Ovary (tissue), 9 donors: Measurements from ENCODE around the gene STIP1. TPM values are rescaled to one million over a fixed set of nuclear protein-coding genes. Genes with fewer than 3 reads are reported as not detected.
A peak's percentile ranks its signal among the peaks of the same experiment; 100 is the strongest.

Experiments used
- DNase-seq, 5 donors: peaks; one replicate each; pipeline ENCODE4 v3.0.0-alpha.2; 2019 to 2020
- H3K27ac ChIP-seq, 2 donors: fragments of 200-600 bp; one replicate each; pipeline versions ENCODE4 v1.5.1 to v1.8.0; 2019 to 2022
- H3K27me3 ChIP-seq: fragments of 200-600 bp; one replicate; pipeline ENCODE4 v1.8.0; 2022
- H3K36me3 ChIP-seq: fragments of 200-600 bp; sonication (generic); one replicate; pipeline ENCODE4 v1.5.1; 2019
- H3K4me1 ChIP-seq: one replicate; pipeline ENCODE4 v1.8.1; 2013; ENCODE audit warnings: mild to moderate bottlenecking, moderate library complexity; ENCODE audit not compliant: insufficient read depth
- H3K4me3 ChIP-seq: fragments of 200-600 bp; sonication (generic); one replicate; pipeline ENCODE4 v1.5.1; 2017
- H3K9me3 ChIP-seq, 2 donors: fragments of 200-600 bp in 1 of 2; sonication (generic) in 1 of 2; one replicate each; pipeline versions ENCODE4 v1.5.1 to v1.8.1; 2013 to 2019; ENCODE audit warnings: mild to moderate bottlenecking in 1 of 2, moderate library complexity in 1 of 2
- EP300 ChIP-seq: sonication (generic); formaldehyde crosslinking; IDR thresholded peaks from one replicate; pipeline ENCODE4 v1.6.1; 2017; ENCODE audit warnings: antibody characterized with exemption
- POLR2A ChIP-seq: fragments of 450-650 bp; IDR thresholded peaks from one replicate; pipeline ENCODE4 v1.6.1; 2017; ENCODE audit warnings: antibody characterized with exemption, mild to moderate bottlenecking, moderate library complexity
- WGBS, 3 donors: extraction: QIAGEN DNeasy Blood & Tissue Kit in 1 of 3; methylation state at CpG; one replicate each; pipeline versions ENCODE4 v1.1.5 to v1.1.7; 2013 to 2017; 5-methylcytosine and 5-hydroxymethylcytosine counted together
- intact Hi-C, 4 donors: fragments of 100-400 bp; cut with DNase I; formaldehyde crosslinking; loops; one replicate each; pipeline versions ENCODE4 v1.11.0 to v1.15.1; 2022 to 2023
- polyA plus RNA-seq, 2 donors: library from polyadenylated mRNA; stranded (reverse); fragments of 200-250 nt in 1 of 2; fragments of 350-450 nt in 1 of 2; fragmentation: Illumina TruSeq in 1 of 2; extraction: RNeasy Lipid Tissue Mini Kit (QIAGEN cat#74804) in 1 of 2; gene quantifications; one replicate each; pipeline ENCODE4 v1.2.3, GENCODE V29; 2013 to 2014
- total RNA-seq, 7 donors: library from RNA; depleted of rRNA in 2 of 7; stranded (reverse); fragments of >200 nt in 2 of 7; fragmentation: NEBNext Ultra II Directional in 3 of 7; extraction: Animal tissue kit (Norgen Biotek cat#: 25700) in 3 of 7; gene quantifications; one replicate each; pipeline versions ENCODE4 v1.1.0 to v1.2.4, GENCODE V29; 2016 to 2023
- TF ChIP-seq, protein P1 (sequence below), 3 donors: fragments of 450-650 bp in 2 of 3; fragments of 200-600 bp in 1 of 3; IDR thresholded peaks; one replicate each; pipeline versions ENCODE4 v1.5.1 to v1.8.0; 2016 to 2022; ENCODE audit warnings: antibody characterized with exemption in 3 of 3, mild to moderate bottlenecking in 1 of 3
- donor health status: DM: no; HTN: no; CAD: no; lungs with moderate emphysema.
- donor health status: DM: no; HTN: no; CAD: no.
- donor health status: Bipolar disorder and iron deficiency.
- donor health status: DM: yes; HTN: yes; CAD: no.
- donor health status: DM: no; HTN: no; CAD: no.
- donor health status: DM: yes; HTN: yes; CAD: no.

STIP1 gene
- total and polyA plus RNA-seq, 9 donors = 48.4 to 238 (median 111) TPM

DNA sequence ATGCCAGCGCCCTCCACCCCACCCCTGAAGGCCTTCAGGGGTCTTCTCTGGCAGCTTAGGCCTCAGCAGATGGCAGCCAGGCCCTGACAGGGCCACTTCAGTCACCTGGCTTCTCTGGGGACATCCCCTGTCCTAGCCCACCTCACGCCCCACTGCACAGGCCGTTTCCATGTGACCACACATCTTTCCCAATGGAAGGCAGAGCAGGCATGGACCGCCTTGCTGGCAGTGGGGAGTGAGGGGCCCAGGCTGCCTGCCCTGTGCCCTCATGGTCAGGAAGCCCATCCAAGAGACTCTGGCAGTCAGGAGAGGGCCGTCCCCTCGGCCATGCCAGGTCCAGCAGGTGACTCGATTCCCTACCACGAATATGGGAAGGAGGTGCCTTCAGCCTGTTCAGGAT is 45.9 kb upstream of the STIP1 start:
- H3K27me3 ChIP-seq = no peaks in the 10 kb centered on the region
- H3K36me3 ChIP-seq = no peaks in the 10 kb centered on the region
- no peaks in the 10 kb centered on the region for H3K9me3 ChIP-seq
- H3K4me1 ChIP-seq = peaks cover 6% of the 10 kb centered on the region
- WGBS, 3 donors = 91 to 94% (median 93%) methylated on average over 8 of the region's 8 CpGs
- no peak overlapping the region for H3K27ac ChIP-seq
- DNase-seq = no peak
- TF ChIP-seq EP300 (no peak), POLR2A (no peak)
- TF ChIP-seq, protein P1, sequence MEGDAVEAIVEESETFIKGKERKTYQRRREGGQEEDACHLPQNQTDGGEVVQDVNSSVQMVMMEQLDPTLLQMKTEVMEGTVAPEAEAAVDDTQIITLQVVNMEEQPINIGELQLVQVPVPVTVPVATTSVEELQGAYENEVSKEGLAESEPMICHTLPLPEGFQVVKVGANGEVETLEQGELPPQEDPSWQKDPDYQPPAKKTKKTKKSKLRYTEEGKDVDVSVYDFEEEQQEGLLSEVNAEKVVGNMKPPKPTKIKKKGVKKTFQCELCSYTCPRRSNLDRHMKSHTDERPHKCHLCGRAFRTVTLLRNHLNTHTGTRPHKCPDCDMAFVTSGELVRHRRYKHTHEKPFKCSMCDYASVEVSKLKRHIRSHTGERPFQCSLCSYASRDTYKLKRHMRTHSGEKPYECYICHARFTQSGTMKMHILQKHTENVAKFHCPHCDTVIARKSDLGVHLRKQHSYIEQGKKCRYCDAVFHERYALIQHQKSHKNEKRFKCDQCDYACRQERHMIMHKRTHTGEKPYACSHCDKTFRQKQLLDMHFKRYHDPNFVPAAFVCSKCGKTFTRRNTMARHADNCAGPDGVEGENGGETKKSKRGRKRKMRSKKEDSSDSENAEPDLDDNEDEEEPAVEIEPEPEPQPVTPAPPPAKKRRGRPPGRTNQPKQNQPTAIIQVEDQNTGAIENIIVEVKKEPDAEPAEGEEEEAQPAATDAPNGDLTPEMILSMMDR (IDR thresholded peaks at IDR 0.05) = no peak
- H3K4me3 ChIP-seq = no peak overlapping the region
- intact Hi-C loops = loop anchor here in 1 of 4 donors (10.0 kb wide), 1 partner anchor 305 kb away; the partner anchor contains the start of gene MARK2

DNA sequence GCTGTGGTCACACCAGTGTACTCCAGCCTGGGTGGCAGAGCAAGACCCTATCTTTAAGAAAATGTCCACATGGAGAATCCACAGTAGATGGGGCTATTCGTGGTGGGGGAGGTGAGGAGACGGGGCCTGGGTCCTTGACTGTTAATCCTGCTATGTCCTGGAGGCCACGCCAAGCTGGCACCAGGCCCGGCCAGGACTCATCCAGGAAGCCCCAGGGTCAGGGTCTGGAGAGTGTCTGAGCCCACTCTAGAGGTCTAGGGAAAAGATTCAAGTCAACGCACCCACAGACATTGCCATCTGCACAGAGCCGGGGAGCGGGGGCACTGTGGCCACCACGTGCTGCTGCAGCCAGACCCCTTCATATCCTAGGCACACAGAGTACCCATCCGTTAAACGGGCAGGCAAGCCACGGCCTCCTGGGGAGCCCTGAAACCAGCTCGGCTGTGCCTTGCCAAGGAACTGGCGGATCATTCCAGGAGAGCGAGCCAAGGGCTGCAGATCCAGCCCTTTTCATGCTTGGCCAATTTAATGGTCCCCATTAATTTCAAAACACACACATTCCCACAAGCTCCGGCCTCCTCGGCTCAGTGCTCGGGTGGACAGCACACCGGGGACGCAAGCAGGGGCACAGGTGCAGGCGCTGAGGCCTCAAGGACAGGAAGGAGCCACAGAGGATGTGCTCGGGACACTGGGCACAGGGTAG is 44.7 kb upstream of the STIP1 start:
- no peak overlapping the region for H3K27ac ChIP-seq
- 44 to 51% (median 47%) methylated on average over 21 of the region's 21 CpGs for WGBS, 3 donors
- DNase-seq = peak in 1 of 5 donors; percentile 56
- no peaks in the 10 kb centered on the region for H3K9me3 ChIP-seq
- H3K27me3 ChIP-seq = no peaks in the 10 kb centered on the region
- H3K36me3 ChIP-seq = no peaks in the 10 kb centered on the region
- peaks cover 6% of the 10 kb centered on the region for H3K4me1 ChIP-seq
- intact Hi-C loops = loop anchor here in 1 of 4 donors (10.0 kb wide), 1 partner anchor 306 kb away; the partner anchor contains the start of gene MARK2
- TF ChIP-seq, protein P1 (IDR thresholded peaks at IDR 0.05) = no peak
- no peak for TF ChIP-seq EP300
- no peak for TF ChIP-seq POLR2A
- H3K4me3 ChIP-seq = no peak overlapping the region

DNA sequence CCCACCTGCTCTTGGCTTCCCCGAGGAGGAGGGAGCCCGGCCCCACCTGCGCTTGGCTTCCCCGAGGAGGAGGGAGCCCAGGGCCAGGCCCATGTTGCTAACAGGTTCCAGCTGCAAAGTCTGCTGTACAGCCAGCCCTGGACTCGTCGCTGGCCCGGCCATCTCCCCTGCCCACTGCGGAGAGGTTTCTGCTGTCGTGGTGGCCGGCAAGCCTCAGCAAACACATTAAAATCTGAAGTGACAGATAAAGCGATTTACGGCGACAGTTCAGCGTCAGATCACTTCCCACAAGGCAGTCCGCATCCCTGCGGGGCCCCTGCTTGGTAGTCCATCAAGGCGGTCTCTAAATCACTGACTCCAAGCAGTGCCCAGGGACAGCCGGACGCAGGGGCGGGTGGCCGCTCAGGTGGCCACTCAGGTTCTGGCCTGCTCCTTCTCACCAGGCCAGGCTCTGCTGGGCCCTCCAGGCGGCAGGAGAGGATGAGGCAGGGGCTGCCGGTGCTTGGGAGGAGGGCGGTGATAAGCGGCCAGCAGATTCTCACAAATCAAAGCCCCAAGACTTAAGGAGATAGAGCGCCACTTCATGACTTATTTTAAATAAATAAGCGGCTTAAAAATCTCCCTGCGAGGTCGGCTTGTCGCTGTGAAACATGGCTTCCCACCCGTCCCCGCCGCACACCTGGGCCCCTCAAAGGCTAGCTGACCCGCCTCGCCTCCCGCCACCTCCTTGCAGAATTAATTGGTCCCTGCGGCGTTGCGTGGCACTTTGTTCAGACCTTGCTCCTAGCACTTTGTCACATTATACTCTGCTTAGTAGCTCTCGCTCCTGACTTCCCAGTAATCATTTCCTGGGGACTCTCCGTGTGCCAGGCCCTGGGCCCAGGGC is 41.1 kb upstream of the STIP1 start:
- no peak for DNase-seq
- Histone ChIP-seq H3K27ac (no peak overlapping the region), H3K36me3 (no peaks in the 10 kb centered on the region), H3K4me3 (no peak overlapping the region), H3K27me3 (no peaks in the 10 kb centered on the region), H3K4me1 (peaks cover 12% of the 10 kb centered on the region), H3K9me3 (no peaks in the 10 kb centered on the region)
- TF ChIP-seq EP300 (no peak), POLR2A (no peak)
- TF ChIP-seq, protein P1 (IDR thresholded peaks at IDR 0.05) = no peak
- 93 to 94% (median 93%) methylated on average over 41 of the region's 41 CpGs for WGBS, 3 donors
- intact Hi-C loops = loop anchor here in 1 of 4 donors (10.0 kb wide), 1 partner anchor 310 kb away; the partner anchor contains the start of gene MARK2
